Epidermal melanocyte (primary cell): ENCODE data around the gene COMTD1.

Experiments used
- DNase-seq: peaks from one replicate; pipeline ENCODE4 v3.0.0; 2011; ENCODE audit warnings: low spot score; ENCODE audit not compliant: insufficient read length

COMTD1 gene

GRCh38 chr10:75235375-75236177, at the start of gene COMTD1:
COMTD1 (minus strand) TSS chr10:75235957; CDS start chr10:75235928, 29 bp downstream.
- peak; percentile 83 for DNase-seq

GRCh38 chr10:75283671-75284470, 48.1 kb upstream of the COMTD1 start:
- DNase-seq: peak; percentile 56

GRCh38 chr10:75283078-75283670, 47.4 kb upstream of the COMTD1 start:
- no peak for DNase-seq

- DNase-seq: no peak
Measured at GRCh38 chr10:75281974-75282373, 46.2 kb upstream of the COMTD1 start.

GRCh38 chr10:75280236-75280635, 44.5 kb upstream of the COMTD1 start:
- no peak for DNase-seq

- no peak for DNase-seq
Measured at GRCh38 chr10:75276069-75276872, 40.5 kb upstream of the COMTD1 start.

- no peak for DNase-seq
Measured at GRCh38 chr10:75272896-75273295, 37.1 kb upstream of the COMTD1 start.

GRCh38 chr10:75272094-75272493, 36.3 kb upstream of the COMTD1 start:
- DNase-seq: no peak

GRCh38 chr10:75269605-75270004, 33.8 kb upstream of the COMTD1 start:
- DNase-seq: no peak

GRCh38 chr10:75266945-75267344, 31.2 kb upstream of the COMTD1 start:
- no peak for DNase-seq

GRCh38 chr10:75265856-75266255, 30.1 kb upstream of the COMTD1 start:
- DNase-seq: no peak

- no peak for DNase-seq
Measured at GRCh38 chr10:75263806-75264205, 28.0 kb upstream of the COMTD1 start.

- peak; percentile 36 for DNase-seq
Measured at GRCh38 chr10:75261813-75262705, 26.3 kb upstream of the COMTD1 start.

- no peak for DNase-seq
Measured at GRCh38 chr10:75260990-75261389, 25.2 kb upstream of the COMTD1 start.

- no peak for DNase-seq
Measured at GRCh38 chr10:75254739-75255138, 19.0 kb upstream of the COMTD1 start.

GRCh38 chr10:75253281-75254220, 17.8 kb upstream of the COMTD1 start:
- no peak for DNase-seq

- no peak for DNase-seq
Measured at GRCh38 chr10:75250934-75251333, 15.2 kb upstream of the COMTD1 start.

GRCh38 chr10:75247797-75248196, 12.0 kb upstream of the COMTD1 start:
- no peak for DNase-seq

- DNase-seq: no peak
Measured at GRCh38 chr10:75246506-75246905, 10.7 kb upstream of the COMTD1 start.
